SK-N-MC (cell line): Measurements from ENCODE around the gene MSL1.

Experiments
- EZH2 ChIP-seq: fragments of 200-600 bp; sonication (generic); IDR thresholded peaks from one replicate; pipeline ENCODE4 v1.6.1; 2017; ENCODE audit warnings: antibody characterized with exemption
- POLR2AphosphoS5 ChIP-seq: IDR thresholded peaks from 2 replicates; pipeline ENCODE4 v1.6.1; 2012; ENCODE audit warnings: mild to moderate bottlenecking, low read depth, low read length, borderline replicate concordance

DNA sequence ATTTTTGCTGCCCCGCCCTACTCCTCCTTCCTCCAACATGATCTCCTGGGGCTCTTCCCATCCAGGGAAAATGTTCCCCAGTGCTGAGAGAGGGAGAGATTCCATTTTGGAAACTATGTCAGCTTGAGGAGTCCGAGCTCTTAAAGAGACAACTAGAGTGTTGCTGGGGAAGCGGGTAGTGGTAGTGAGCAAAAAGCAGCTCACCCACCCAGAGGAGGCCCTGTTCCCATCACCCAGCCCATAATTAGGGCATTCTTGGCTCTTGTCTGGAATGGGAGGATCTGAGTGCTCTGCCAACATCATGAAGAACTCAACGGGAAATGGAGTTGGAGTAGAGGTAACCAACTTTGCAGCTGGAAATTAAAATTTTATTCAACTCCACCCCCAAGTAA, 9.1 kb upstream of the MSL1 start:
- no peak for TF ChIP-seq EZH2
- TF ChIP-seq POLR2AphosphoS5 = no peak
